ENCODE measurements around the gene HSD17B14. TPM values are rescaled to one million over a fixed set of nuclear protein-coding genes. Genes with fewer than 3 reads are reported as not detected.

HSD17B14 gene
- total RNA-seq, 1 donor from 2014 or later: 1.0 TPM

- H3K27me3 Mint-ChIP-seq (ENCODE audit: unreplicated experiment): peaks cover 11% of the 10 kb centered on the region
- peaks cover 11% of the 10 kb centered on the region for H3K4me1 Mint-ChIP-seq (ENCODE audit: low read depth, unreplicated experiment)
- peak; percentile 36 for DNase-seq
- H3K27ac Mint-ChIP-seq (ENCODE audit: unreplicated experiment): peak within 1 kb of the TSS; percentile 20
- peaks cover 20% of the 10 kb centered on the region for H3K9me3 Mint-ChIP-seq (ENCODE audit: unreplicated experiment)
- peak within 1 kb of the TSS; percentile 69 for H3K4me3 Mint-ChIP-seq (ENCODE audit: unreplicated experiment)
- TF ChIP-seq CTCF (IDR thresholded peaks at IDR 0.05; ENCODE audit: partially characterized antibody, unreplicated experiment): no peak
- peaks cover 2% of the 10 kb centered on the region for H3K36me3 Mint-ChIP-seq (ENCODE audit: unreplicated experiment)
These were observed 32.0 kb upstream of the HSD17B14 start, which contains the start of gene PLEKHA4 for GRCh38 chr19:48868114-48868886. TSS of gene PLEKHA4 (minus strand) at chr19:48868617. CDS start at chr19:48867620, 997 bp downstream.

- Mint-ChIP-seq H3K9me3 (ENCODE audit: unreplicated experiment) (peaks cover 14% of the 10 kb centered on the region), H3K27me3 (ENCODE audit: unreplicated experiment) (peaks cover 13% of the 10 kb centered on the region), H3K4me1 (ENCODE audit: low read depth, unreplicated experiment) (peaks cover 10% of the 10 kb centered on the region), H3K4me3 (ENCODE audit: unreplicated experiment) (no peak overlapping the region), H3K27ac (ENCODE audit: unreplicated experiment) (no peak overlapping the region), H3K36me3 (ENCODE audit: unreplicated experiment) (no peaks in the 10 kb centered on the region)
- TF ChIP-seq CTCF (IDR thresholded peaks at IDR 0.05; ENCODE audit: partially characterized antibody, unreplicated experiment): no peak
- DNase-seq: no peak
These were observed 31.4 kb upstream of the HSD17B14 start for GRCh38 chr19:48867746-48868113.

GRCh38 chr19:48867123-48867745 lies 30.9 kb upstream of the HSD17B14 start:
- Mint-ChIP-seq H3K27ac (ENCODE audit: unreplicated experiment) (peak overlapping the region; percentile 55), H3K9me3 (ENCODE audit: unreplicated experiment) (peaks cover 10% of the 10 kb centered on the region), H3K36me3 (ENCODE audit: unreplicated experiment) (no peaks in the 10 kb centered on the region), H3K4me1 (ENCODE audit: low read depth, unreplicated experiment) (peaks cover 10% of the 10 kb centered on the region), H3K27me3 (ENCODE audit: unreplicated experiment) (peaks cover 12% of the 10 kb centered on the region), H3K4me3 (ENCODE audit: unreplicated experiment) (peak overlapping the region; percentile 57)
- DNase-seq: no peak
- no peak for TF ChIP-seq CTCF (IDR thresholded peaks at IDR 0.05; ENCODE audit: partially characterized antibody, unreplicated experiment)

GRCh38 chr19:48866692-48867091 lies 30.4 kb upstream of the HSD17B14 start:
- Mint-ChIP-seq H3K27ac (ENCODE audit: unreplicated experiment) (peak overlapping the region; percentile 55), H3K9me3 (ENCODE audit: unreplicated experiment) (peaks cover 6% of the 10 kb centered on the region), H3K4me3 (ENCODE audit: unreplicated experiment) (peak overlapping the region; percentile 57), H3K4me1 (ENCODE audit: low read depth, unreplicated experiment) (peaks cover 9% of the 10 kb centered on the region), H3K36me3 (ENCODE audit: unreplicated experiment) (no peaks in the 10 kb centered on the region), H3K27me3 (ENCODE audit: unreplicated experiment) (peaks cover 9% of the 10 kb centered on the region)
- no peak for DNase-seq
- TF ChIP-seq CTCF (IDR thresholded peaks at IDR 0.05; ENCODE audit: partially characterized antibody, unreplicated experiment): no peak

GRCh38 chr19:48862827-48863226 lies 26.5 kb upstream of the HSD17B14 start:
- no peak for DNase-seq
- peaks cover 13% of the 10 kb centered on the region for H3K4me1 Mint-ChIP-seq (ENCODE audit: low read depth, unreplicated experiment)
- peaks cover 4% of the 10 kb centered on the region for H3K9me3 Mint-ChIP-seq (ENCODE audit: unreplicated experiment)
- H3K27ac Mint-ChIP-seq (ENCODE audit: unreplicated experiment): no peak overlapping the region
- H3K36me3 Mint-ChIP-seq (ENCODE audit: unreplicated experiment): no peaks in the 10 kb centered on the region
- no peak overlapping the region for H3K4me3 Mint-ChIP-seq (ENCODE audit: unreplicated experiment)
- no peak for TF ChIP-seq CTCF (IDR thresholded peaks at IDR 0.05; ENCODE audit: partially characterized antibody, unreplicated experiment)
- peaks cover 9% of the 10 kb centered on the region for H3K27me3 Mint-ChIP-seq (ENCODE audit: unreplicated experiment)

Data from glutamatergic neuron (in vitro differentiated cells).